Spleen (tissue), 11 donors: Measurements from ENCODE around the gene CTNNA2. TPM values are rescaled to one million over a fixed set of nuclear protein-coding genes. Genes with fewer than 3 reads are reported as not detected.

Experiments
- DNase-seq: peaks from one replicate; pipeline ENCODE4 v3.0.0-alpha.2; 2020
- H3K27ac ChIP-seq, 8 donors: fragments of 200-600 bp; sonication (generic) in 7 of 8; 1 replicate in 4 of 8; 2 replicates in 4 of 8; pipeline versions ENCODE4 v1.5.0 to v1.8.0; 2016 to 2021; ENCODE audit warnings: inconsistent platforms in 4 of 8, mild to moderate bottlenecking in 4 of 8, moderate library complexity in 1 of 8
- H3K27me3 ChIP-seq, 7 donors: fragments of 200-600 bp; sonication (generic) in 6 of 7; replicated peaks in 1 of 7; 1 replicate in 4 of 7; 2 replicates in 3 of 7; pipeline versions ENCODE4 v1.5.0 to v1.8.0; 2016 to 2021; ENCODE audit warnings: inconsistent platforms in 3 of 7, mild to moderate bottlenecking in 1 of 7
- H3K36me3 ChIP-seq, 6 donors: fragments of 200-600 bp; sonication (generic) in 5 of 6; 1 replicate in 4 of 6; 2 replicates in 2 of 6; pipeline versions ENCODE4 v1.5.0 to v1.8.0; 2016 to 2021; ENCODE audit warnings: inconsistent platforms in 2 of 6
- H3K4me1 ChIP-seq, 6 donors: fragments of 200-600 bp; sonication (generic) in 5 of 6; 1 replicate in 3 of 6; 2 replicates in 3 of 6; pipeline versions ENCODE4 v1.5.0 to v1.8.0; 2016 to 2021; ENCODE audit warnings: inconsistent platforms in 3 of 6
- H3K4me3 ChIP-seq, 8 donors: fragments of 200-600 bp; sonication (generic) in 7 of 8; 1 replicate in 4 of 8; 2 replicates in 4 of 8; pipeline versions ENCODE4 v1.5.0 to v1.8.0; 2016 to 2021; ENCODE audit warnings: inconsistent platforms in 4 of 8, mild to moderate bottlenecking in 4 of 8, moderate library complexity in 2 of 8
- H3K9me3 ChIP-seq, 8 donors: fragments of 200-600 bp; sonication (generic) in 7 of 8; 1 replicate in 4 of 8; 2 replicates in 4 of 8; pipeline versions ENCODE4 v1.5.0 to v1.8.0; 2016 to 2021; ENCODE audit warnings: inconsistent platforms in 4 of 8
- CTCF ChIP-seq, 11 experiments: fragments of 200-600 bp in 7 of 11; fragments of 450-650 bp in 4 of 11; sonication (generic) in 4 of 11; IDR thresholded peaks in 8 of 11; conservative IDR thresholded peaks in 3 of 11; 1 replicate in 7 of 11; 2 replicates in 4 of 11; pipeline versions ENCODE4 v1.4.0 to v1.8.0; 2016 to 2021; ENCODE audit warnings: antibody characterized with exemption in 11 of 11, inconsistent platforms in 4 of 11, mild to moderate bottlenecking in 1 of 11
- POLR2A ChIP-seq, 3 donors: fragments of 450-650 bp; IDR thresholded peaks; one replicate each; pipeline ENCODE4 v1.5.1; 2017; ENCODE audit warnings: antibody characterized with exemption in 3 of 3, mild to moderate bottlenecking in 1 of 3
- POLR2AphosphoS5 ChIP-seq, 3 donors: sonication (generic); formaldehyde crosslinking; IDR thresholded peaks; one replicate each; pipeline ENCODE4 v1.5.1; 2017; ENCODE audit warnings: antibody characterized with exemption in 3 of 3
- WGBS, 5 donors: extraction: QIAGEN DNeasy Blood & Tissue Kit in 3 of 5; methylation state at CpG; one replicate each; pipeline versions ENCODE4 v1.1.5 to v1.1.7; 2013 to 2018; 5-methylcytosine and 5-hydroxymethylcytosine counted together
- intact Hi-C: fragments of 100-400 bp; cut with DNase I; formaldehyde crosslinking; loops from one replicate; pipeline ENCODE4 v1.15.0; 2023; ENCODE audit warnings: low total_unique reads
- polyA plus RNA-seq, 3 donors: library from polyadenylated mRNA; stranded (reverse); fragments of 200-250 nt; gene quantifications; one replicate each; pipeline ENCODE4 v1.2.1, GENCODE V29; 2013
- total RNA-seq, 7 donors: library from RNA; depleted of rRNA in 3 of 7; stranded (reverse); fragments of >200 nt in 3 of 7; fragmentation: NEBNext Ultra II Directional in 4 of 7; extraction: Animal tissue kit (Norgen Biotek cat#: 25700) in 4 of 7; gene quantifications; one replicate each; pipeline versions ENCODE4 v1.1.0 to v1.2.1, GENCODE V29; 2016 to 2021
- donor health status: healthy with polysubstance abuse.
- donor health status: DM: no; HTN: no; CAD: no; lungs with moderate emphysema.
- donor health status: DM: no; HTN: no; CAD: no.
- donor health status: Bipolar disorder and iron deficiency.
- donor health status: healthy.
- donor health status: DM: no; HTN: no; CAD: no.
- donor health status: DM: yes; HTN: yes; CAD: no.

The CTNNA2 gene
- total and polyA plus RNA-seq, 10 donors, result not detected

DNA sequence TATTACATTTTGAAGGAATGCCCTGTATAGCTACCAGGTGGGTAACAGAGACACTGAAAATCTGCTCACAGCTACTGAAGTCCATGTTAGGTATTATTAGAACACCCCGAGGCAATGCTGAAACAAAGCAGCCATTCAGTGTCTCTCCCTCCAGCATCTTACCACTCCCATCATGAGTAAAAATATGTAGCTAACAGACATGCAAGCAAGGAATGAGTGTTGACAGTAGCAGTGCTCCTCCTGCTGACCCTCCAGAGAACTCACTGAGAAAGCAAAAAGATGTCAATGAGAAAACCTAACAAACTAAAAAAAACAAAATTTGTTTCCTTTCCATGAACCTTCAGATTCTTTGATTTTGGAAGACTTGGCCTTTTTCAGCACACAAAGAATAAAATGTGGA is 397.8 kb downstream of the CTNNA2 start:
- H3K27me3 ChIP-seq, result no peaks in the 10 kb centered on the region
- TF ChIP-seq CTCF (IDR thresholded peaks at IDR 0.05 in 8 of 11, conservative IDR thresholded peaks at IDR 0.05 in 3 of 11) (no peak), POLR2AphosphoS5 (IDR thresholded peaks at IDR 0.05) (no peak), POLR2A (IDR thresholded peaks at IDR 0.05) (no peak)
- no peak overlapping the region for H3K4me3 ChIP-seq
- no peaks in the 10 kb centered on the region for H3K4me1 ChIP-seq
- no peak for DNase-seq
- H3K36me3 ChIP-seq, result no peaks in the 10 kb centered on the region
- no peaks in the 10 kb centered on the region for H3K9me3 ChIP-seq
- no peak overlapping the region for H3K27ac ChIP-seq
- 67 to 79% (median 78%) methylated on average over 1 of the region's 1 CpG for WGBS, 5 donors
- intact Hi-C loops, result no loop called here

DNA sequence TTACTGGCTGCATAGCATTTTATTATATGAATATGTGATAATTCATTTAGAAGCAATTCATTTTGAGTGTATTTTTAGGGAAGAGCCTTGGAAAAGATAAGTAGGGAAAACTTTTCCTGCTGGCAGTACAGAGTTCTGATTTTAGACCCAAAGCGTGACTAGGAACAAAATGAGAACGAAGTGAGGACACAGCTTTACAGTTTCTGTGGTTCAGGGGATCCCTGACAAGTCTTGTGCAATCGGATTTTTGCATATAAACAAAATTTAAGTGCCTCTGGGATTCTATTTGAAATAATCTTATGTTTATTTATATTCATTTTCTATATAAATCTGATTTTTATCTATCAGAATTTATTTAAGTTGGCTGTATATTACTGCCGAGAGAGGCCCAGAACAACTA is 402.6 kb downstream of the CTNNA2 start:
- TF ChIP-seq POLR2A (IDR thresholded peaks at IDR 0.05) (no peak), CTCF (IDR thresholded peaks at IDR 0.05 in 8 of 11, conservative IDR thresholded peaks at IDR 0.05 in 3 of 11) (no peak), POLR2AphosphoS5 (IDR thresholded peaks at IDR 0.05) (no peak)
- Histone ChIP-seq H3K27ac (no peak overlapping the region), H3K4me1 (no peaks in the 10 kb centered on the region), H3K4me3 (no peak overlapping the region), H3K9me3 (no peaks in the 10 kb centered on the region), H3K27me3 (no peaks in the 10 kb centered on the region), H3K36me3 (no peaks in the 10 kb centered on the region)
- DNase-seq, result no peak
- intact Hi-C loops, result no loop called here
- WGBS, 5 donors, result 63 to 80% (median 75%) methylated on average over 4 of the region's 4 CpGs

GRCh38 chr2:79916285-79916684 is 403.4 kb downstream of the CTNNA2 start:
- WGBS, 5 donors, result 70 to 87% (median 79%) methylated on average over 2 to 4 of the region's 4 CpGs
- H3K27me3 ChIP-seq, result no peaks in the 10 kb centered on the region
- DNase-seq, result no peak
- no peak overlapping the region for H3K4me3 ChIP-seq
- no peak overlapping the region for H3K27ac ChIP-seq
- TF ChIP-seq CTCF (IDR thresholded peaks at IDR 0.05 in 8 of 11, conservative IDR thresholded peaks at IDR 0.05 in 3 of 11), result no peak
- no peak for TF ChIP-seq POLR2A (IDR thresholded peaks at IDR 0.05)
- no peak for TF ChIP-seq POLR2AphosphoS5 (IDR thresholded peaks at IDR 0.05)
- H3K36me3 ChIP-seq, result no peaks in the 10 kb centered on the region
- no peaks in the 10 kb centered on the region for H3K4me1 ChIP-seq
- H3K9me3 ChIP-seq, result no peaks in the 10 kb centered on the region
- intact Hi-C loops, result no loop called here

- no peak overlapping the region for H3K4me3 ChIP-seq
- TF ChIP-seq POLR2A (IDR thresholded peaks at IDR 0.05) (no peak), CTCF (IDR thresholded peaks at IDR 0.05 in 8 of 11, conservative IDR thresholded peaks at IDR 0.05 in 3 of 11) (no peak)
- H3K27me3 ChIP-seq, result no peaks in the 10 kb centered on the region
- no peak overlapping the region for H3K27ac ChIP-seq
- intact Hi-C loops, result no loop called here
- no peak for DNase-seq
- no peaks in the 10 kb centered on the region for H3K4me1 ChIP-seq
- 48 to 61% (median 52%) methylated on average over 3 of the region's 3 CpGs for WGBS, 5 donors
- H3K9me3 ChIP-seq, result no peaks in the 10 kb centered on the region
- no peaks in the 10 kb centered on the region for H3K36me3 ChIP-seq
Observed at GRCh38 chr2:79920512-79921076, 407.7 kb downstream of the CTNNA2 start.
